HUES6 (cell line): Measurements from ENCODE around the gene C1orf105.

ENCODE experiments used
- H3K27ac ChIP-seq: 2 replicates; pipeline ENCODE4 v1.7.0; 2013; ENCODE audit warnings: low read depth, mild to moderate bottlenecking, low read length, inconsistent platforms
- H3K27me3 ChIP-seq: 2 replicates; pipeline ENCODE4 v1.6.1; 2013; ENCODE audit warnings: low read length; ENCODE audit not compliant: control insufficient read depth, insufficient read depth
- H3K36me3 ChIP-seq: 2 replicates; pipeline ENCODE4 v1.6.1; 2013; ENCODE audit warnings: low read length; ENCODE audit not compliant: control insufficient read depth, insufficient read depth
- H3K4me1 ChIP-seq: 2 replicates; pipeline ENCODE4 v1.6.1; 2013; ENCODE audit warnings: low read length; ENCODE audit not compliant: control insufficient read depth, insufficient read depth
- H3K4me3 ChIP-seq: 2 replicates; pipeline ENCODE4 v1.5.1; 2013; ENCODE audit warnings: low read depth, low read length
- H3K9ac ChIP-seq: one replicate; pipeline ENCODE4 v1.6.1; 2013; ENCODE audit warnings: mild to moderate bottlenecking, low read length
- H3K9me3 ChIP-seq: 2 replicates; pipeline ENCODE4 v1.6.1; 2013; ENCODE audit warnings: low read depth, low read length; ENCODE audit not compliant: control insufficient read depth, insufficient read depth

Gene C1orf105

DNA sequence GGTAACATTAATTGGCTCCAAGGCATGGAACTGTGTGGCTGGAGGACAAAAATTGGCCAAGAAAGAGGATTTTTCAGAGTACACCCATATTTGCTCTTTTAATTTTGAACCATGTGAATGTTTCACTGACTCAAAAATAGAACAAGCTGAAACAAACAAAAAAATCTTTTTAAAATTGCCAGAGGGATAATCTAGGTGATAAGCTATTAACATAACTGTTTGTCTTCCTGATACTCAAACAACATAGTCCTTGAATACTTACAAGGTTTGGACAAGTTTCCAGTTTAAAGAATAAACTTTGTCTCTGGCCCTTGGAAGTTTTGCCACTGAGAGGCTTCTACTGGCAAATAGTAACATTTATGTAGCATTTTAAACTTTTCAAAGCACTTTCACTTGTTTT, 53.4 kb downstream of the C1orf105 start:
- Histone ChIP-seq H3K4me3 (no peak overlapping the region), H3K4me1 (peaks cover 6% of the 10 kb centered on the region; the same call in 1 of the 2 replicates), H3K27me3 (no peaks in the 10 kb centered on the region), H3K9ac (no peak overlapping the region), H3K27ac (no peak overlapping the region), H3K9me3 (no peaks in the 10 kb centered on the region), H3K36me3 (no peaks in the 10 kb centered on the region)

DNA sequence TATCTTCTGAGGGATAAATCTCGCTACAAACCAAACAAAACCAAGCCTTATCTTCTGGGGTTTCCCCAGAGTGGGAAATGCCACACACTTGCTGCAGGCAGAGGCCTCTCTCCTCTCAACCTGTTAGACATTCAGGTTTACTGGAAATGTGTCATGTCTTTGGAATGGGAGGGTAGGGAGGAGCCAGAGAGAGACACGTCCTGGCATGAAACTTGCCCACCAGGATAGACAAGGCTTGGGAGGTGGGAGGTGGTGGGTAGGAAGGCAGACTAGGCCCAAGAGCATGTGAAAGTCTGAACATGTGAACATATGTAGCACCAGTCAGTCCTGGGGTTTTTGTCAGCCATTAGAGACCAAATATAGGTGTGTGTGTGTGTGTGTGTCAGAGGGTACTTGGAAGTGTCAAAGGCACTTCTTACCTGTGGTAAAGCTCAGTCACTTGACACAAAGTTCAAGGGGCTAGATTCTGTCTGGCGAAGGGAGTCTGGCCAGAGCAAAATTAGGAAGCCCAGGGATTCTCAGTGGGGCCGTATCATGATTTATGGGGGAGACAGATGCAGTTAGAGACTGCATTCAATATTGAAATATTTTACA, 55.8 kb downstream of the C1orf105 start:
- H3K27ac ChIP-seq: no peak overlapping the region

DNA sequence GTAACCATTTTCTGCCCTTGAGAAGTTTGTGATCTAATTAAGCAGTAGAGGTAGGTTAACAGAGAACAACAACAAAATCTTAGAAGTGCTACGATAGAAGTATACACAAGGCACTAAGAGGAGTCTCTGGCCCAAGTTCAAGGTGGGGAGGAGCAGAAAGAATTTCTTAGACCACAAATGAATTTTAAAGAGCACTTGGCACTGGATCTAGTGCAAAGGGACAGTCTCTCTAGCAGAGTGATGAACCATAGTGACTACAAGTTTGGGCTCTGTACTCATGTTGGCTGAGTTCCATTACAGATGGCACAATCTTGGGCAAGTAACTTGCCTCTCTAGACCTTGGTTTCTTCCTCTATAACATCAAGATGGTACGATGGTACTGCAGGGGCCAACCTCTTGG, 56.7 kb downstream of the C1orf105 start:
- Histone ChIP-seq H3K36me3 (no peaks in the 10 kb centered on the region), H3K4me3 (no peak overlapping the region), H3K27me3 (no peaks in the 10 kb centered on the region), H3K4me1 (peaks cover 11% of the 10 kb centered on the region), H3K9me3 (no peaks in the 10 kb centered on the region), H3K27ac (no peak overlapping the region), H3K9ac (no peak overlapping the region)

More for the DNA sequence above, 55.8 kb downstream of the C1orf105 start:
- no peak overlapping the region for H3K9ac ChIP-seq
- H3K36me3 ChIP-seq: no peaks in the 10 kb centered on the region
- H3K27me3 ChIP-seq: no peaks in the 10 kb centered on the region
- no peaks in the 10 kb centered on the region for H3K9me3 ChIP-seq
- peaks cover 11% of the 10 kb centered on the region for H3K4me1 ChIP-seq
- no peak overlapping the region for H3K4me3 ChIP-seq

DNA sequence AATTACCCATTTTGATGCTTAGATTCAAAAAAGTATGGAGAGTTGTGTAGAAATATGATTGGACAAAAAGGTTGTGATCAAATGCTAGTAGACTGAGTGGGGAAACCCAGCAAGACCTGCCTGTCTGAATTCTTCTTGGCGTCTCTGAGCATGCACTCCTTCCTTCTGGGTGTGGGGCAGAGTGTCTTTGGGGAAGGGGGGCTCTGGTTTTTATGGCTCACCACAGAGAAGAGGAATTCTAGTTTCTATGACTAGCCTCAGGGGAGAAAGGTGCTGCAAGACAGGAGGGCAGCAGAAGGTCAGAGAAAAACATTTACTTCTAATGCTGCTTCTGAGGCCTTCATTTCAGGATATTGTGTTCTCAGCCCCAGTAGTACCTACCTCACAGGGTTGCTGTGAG, 57.3 kb downstream of the C1orf105 start:
- H3K4me3 ChIP-seq: no peak overlapping the region

DNA sequence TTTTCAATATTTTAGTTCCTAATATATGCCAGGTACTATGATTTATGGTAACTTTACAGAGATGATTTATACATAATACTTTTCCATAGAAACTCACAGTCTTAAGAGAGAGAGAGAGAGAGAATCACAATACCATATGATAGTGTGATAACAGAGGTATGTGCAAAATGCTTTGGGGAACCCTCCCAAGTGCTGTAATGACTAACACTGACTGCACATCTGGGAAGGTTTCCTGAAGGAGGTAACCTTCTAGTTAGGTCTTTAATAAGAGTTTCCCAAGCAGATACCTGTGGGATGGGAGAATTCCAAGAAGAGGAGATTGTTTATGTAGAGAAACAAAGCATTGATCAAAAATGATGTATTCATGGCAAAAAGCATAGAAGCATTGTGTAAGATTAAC, 58.0 kb downstream of the C1orf105 start:
- Histone ChIP-seq H3K36me3 (no peaks in the 10 kb centered on the region), H3K4me1 (peaks cover 11% of the 10 kb centered on the region)

More for the DNA sequence above, 57.3 kb downstream of the C1orf105 start:
- Histone ChIP-seq H3K4me1 (peaks cover 11% of the 10 kb centered on the region), H3K36me3 (no peaks in the 10 kb centered on the region), H3K27ac (no peak overlapping the region), H3K9ac (no peak overlapping the region), H3K27me3 (no peaks in the 10 kb centered on the region), H3K9me3 (no peaks in the 10 kb centered on the region)

DNA sequence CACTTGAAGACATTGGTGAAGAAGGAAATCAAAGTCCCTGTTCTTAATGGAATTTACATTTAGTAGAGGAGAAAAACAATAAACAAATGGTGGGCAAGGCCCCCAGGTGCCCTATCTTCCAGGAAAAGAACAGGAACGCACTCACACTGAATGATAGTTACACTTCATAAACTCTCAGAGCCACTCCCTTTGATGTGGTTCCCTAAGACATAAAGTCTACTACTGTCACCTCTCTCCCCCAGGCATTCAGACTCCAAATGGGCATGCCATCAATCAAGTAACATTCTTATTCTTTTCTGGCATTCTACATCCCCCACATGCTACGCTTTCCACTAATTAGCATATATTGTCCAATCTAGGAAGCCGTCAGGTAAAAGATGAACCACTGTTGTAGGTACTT, 59.9 kb downstream of the C1orf105 start:
- H3K36me3 ChIP-seq: no peaks in the 10 kb centered on the region
- H3K9ac ChIP-seq: no peak overlapping the region
- H3K9me3 ChIP-seq: no peaks in the 10 kb centered on the region
- H3K27ac ChIP-seq: no peak overlapping the region
- H3K4me3 ChIP-seq: no peak overlapping the region
- no peaks in the 10 kb centered on the region for H3K27me3 ChIP-seq
- H3K4me1 ChIP-seq: peaks cover 11% of the 10 kb centered on the region

More for the DNA sequence above, 58.0 kb downstream of the C1orf105 start:
- Histone ChIP-seq H3K4me3 (no peak overlapping the region), H3K27ac (no peak overlapping the region), H3K9me3 (no peaks in the 10 kb centered on the region), H3K27me3 (no peaks in the 10 kb centered on the region), H3K9ac (no peak overlapping the region)

DNA sequence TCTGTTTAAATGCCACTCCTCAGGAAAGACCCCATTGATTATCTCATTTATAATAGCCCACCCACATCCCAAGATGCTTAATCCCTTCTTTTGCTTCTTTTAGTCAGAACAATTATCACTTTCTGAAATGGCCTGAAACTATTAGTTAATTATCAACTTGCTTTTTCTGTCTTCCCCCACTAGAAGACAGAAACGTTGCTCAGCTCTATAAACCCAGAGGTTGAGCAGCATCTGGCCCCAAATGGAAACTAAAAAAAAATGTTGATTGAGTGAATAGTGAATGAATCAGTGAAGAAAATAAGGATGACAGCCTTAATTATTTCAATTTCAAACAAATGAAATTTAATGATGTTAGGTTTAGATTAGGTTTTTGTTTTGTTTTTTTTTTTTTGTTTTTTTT, 61.6 kb downstream of the C1orf105 start:
- Histone ChIP-seq H3K4me3 (no peak overlapping the region), H3K27ac (no peak overlapping the region), H3K27me3 (no peaks in the 10 kb centered on the region), H3K9me3 (no peaks in the 10 kb centered on the region), H3K4me1 (peaks cover 5% of the 10 kb centered on the region; the same call in 1 of the 2 replicates), H3K36me3 (no peaks in the 10 kb centered on the region), H3K9ac (no peak overlapping the region)

DNA sequence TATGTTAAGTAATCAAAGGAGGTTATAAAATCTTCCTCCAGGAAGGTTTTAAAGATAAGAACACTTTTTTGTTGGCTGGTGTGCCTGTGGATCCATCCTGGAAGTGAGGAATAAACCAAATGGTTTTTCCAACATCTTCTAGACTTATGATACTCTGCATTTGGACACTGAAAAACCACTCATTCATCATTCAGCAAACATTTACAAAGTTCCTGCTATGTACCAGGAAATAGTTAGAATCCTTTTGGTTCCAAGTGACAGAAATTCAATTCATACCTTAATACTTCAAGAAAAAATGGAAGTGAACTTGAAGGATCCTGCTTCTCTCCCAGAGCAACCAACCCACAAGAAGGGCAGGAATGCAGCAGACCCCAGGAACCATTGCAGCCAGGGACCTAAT, 63.0 kb downstream of the C1orf105 start:
- no peak overlapping the region for H3K9ac ChIP-seq
- no peak overlapping the region for H3K27ac ChIP-seq
- no peaks in the 10 kb centered on the region for H3K27me3 ChIP-seq
- H3K36me3 ChIP-seq: no peaks in the 10 kb centered on the region
- H3K4me3 ChIP-seq: no peak overlapping the region
- H3K4me1 ChIP-seq: peaks cover 5% of the 10 kb centered on the region; the same call in 1 of the 2 replicates
- no peaks in the 10 kb centered on the region for H3K9me3 ChIP-seq

DNA sequence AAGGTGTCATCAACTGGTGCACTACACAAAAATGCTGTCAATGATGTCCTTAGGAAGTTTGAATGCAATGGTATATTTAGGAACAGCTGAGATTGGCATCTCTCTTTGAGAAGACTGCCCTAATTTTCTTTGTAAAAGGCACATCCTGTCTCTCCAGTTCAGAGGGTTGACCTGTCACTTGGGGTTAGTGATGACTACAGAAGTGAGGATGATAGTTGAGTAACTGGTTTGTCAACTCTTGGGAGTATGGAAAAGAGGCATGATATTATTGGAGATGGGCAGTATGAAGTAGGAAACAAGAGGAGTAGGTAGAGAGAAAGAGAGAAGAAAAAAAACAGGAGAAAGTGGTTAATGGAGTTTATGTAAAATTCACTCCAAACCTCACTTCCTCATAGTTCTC, 63.8 kb downstream of the C1orf105 start:
- no peak overlapping the region for H3K9ac ChIP-seq
- H3K4me3 ChIP-seq: no peak overlapping the region
- no peaks in the 10 kb centered on the region for H3K36me3 ChIP-seq
- H3K27ac ChIP-seq: no peak overlapping the region
- no peaks in the 10 kb centered on the region for H3K9me3 ChIP-seq
- no peaks in the 10 kb centered on the region for H3K27me3 ChIP-seq
- peaks cover 5% of the 10 kb centered on the region; the same call in 1 of the 2 replicates for H3K4me1 ChIP-seq

DNA sequence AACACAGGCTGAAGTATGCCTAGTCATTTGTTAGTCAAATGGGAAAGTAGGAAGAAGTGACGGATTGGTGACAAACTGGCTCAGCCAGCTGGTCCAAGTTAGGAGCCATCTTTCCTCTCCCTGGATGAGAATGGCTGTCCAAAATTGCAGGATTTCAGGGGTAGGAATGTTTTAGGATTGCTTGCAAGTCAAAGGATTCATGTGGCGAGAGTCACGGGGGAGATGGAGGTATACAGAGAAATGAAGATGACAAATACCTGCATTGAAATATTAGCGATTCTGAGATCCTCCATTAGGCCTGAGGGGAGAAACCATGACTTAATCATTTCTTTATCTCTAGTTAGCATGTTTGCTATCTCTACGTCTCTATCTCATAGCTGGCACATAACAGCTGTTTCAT, 65.1 kb downstream of the C1orf105 start:
- H3K4me1 ChIP-seq: no peaks in the 10 kb centered on the region
- no peak overlapping the region for H3K4me3 ChIP-seq
- H3K9ac ChIP-seq: no peak overlapping the region
- no peaks in the 10 kb centered on the region for H3K36me3 ChIP-seq
- no peak overlapping the region for H3K27ac ChIP-seq
- no peaks in the 10 kb centered on the region for H3K9me3 ChIP-seq
- no peaks in the 10 kb centered on the region for H3K27me3 ChIP-seq

DNA sequence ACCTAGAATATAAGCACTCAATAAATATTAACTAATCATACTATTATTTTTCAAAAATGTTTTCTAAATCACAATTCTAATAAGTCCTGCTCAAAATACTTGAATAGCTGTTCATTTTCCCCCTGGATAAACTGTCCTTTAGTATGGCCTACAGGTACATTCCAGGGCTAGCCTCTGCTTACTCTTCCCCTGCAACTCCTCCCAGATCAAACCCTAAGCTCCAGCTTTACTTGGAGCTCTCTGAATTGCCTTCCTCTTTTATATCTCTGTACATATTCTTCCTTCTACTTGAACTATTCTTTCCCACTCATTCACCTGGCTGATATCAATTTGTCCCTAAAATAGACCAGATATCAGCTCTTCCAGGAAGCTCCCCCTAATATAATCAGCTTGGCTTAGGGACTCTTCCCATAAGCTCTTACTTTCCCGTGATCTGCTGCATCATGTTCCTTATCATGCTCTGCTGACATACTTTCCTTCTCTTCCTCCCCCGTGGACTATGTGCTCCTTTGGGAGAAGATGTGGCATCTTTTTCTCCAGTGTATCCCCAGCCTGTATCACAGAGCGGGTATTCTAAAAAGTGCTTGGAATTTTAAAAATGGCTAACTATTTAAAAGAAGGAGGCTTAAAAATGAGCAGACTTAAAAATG, 66.4 kb downstream of the C1orf105 start:
- Histone ChIP-seq H3K9me3 (no peaks in the 10 kb centered on the region), H3K4me1 (no peaks in the 10 kb centered on the region), H3K27ac (no peak overlapping the region), H3K4me3 (no peak overlapping the region), H3K36me3 (no peaks in the 10 kb centered on the region), H3K27me3 (no peaks in the 10 kb centered on the region; the same call in 1 of the 2 replicates), H3K9ac (no peak overlapping the region)
